ENCODE measurements around the gene KRT80.

- no peak for TF ChIP-seq CTCF (IDR thresholded peaks at IDR 0.05)
- TF ChIP-seq POLR2A (IDR thresholded peaks at IDR 0.05), result no peak
Observed at GRCh38 chr12:52156311-52156710, 35.5 kb downstream of the KRT80 start.
